ENCODE data around the gene MYEOV.

The MYEOV gene

DNA sequence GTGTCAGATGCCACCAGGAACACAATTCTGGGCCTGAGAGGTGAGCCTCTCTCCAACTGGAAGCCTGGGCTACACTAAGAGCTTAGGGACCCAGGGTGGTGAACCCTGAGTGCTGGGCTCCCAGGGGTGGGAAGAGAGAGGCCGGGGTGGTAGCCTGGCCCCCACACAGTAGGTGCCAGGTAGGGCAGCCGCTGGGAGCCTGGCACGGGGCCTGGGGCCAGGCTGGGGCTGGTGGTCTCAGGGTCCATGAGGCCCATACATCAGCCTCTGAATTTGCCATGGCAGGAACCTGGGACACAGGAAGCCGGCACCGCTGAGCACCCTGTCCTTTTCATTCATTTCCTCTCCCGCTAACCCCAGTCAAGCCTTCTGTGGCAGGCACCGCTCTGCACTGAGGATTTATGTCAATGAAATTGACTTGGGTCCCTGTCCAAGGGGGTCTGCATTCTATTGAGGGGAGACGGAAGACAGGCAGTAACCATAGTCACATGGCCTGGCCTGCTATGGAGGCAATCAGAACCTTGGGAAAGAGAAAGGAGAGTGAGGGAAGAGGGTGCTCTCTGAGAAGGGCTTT lies 8.6 kb downstream of the MYEOV start:
- DNase-seq = no peak

DNA sequence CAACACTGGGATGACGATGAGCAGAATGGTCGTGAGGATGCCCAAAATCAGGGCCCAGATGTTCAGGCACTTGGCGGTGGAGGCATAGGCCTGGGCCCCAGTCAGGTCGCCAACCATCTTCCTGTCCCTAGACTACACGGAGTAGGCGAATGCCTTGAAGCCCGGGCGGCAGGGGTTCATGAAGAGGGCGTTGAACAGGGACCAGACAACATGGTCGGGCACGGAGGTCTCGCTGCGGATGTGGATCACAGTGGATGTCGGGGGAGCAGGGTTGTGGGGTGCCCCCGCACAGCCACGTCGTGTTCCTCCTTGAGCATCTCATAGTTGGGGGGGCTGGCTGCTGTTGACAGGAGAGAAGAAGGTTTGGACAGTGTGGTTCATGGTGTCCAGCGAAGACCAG lies 9.5 kb downstream of the MYEOV start:
- DNase-seq = no peak

DNA sequence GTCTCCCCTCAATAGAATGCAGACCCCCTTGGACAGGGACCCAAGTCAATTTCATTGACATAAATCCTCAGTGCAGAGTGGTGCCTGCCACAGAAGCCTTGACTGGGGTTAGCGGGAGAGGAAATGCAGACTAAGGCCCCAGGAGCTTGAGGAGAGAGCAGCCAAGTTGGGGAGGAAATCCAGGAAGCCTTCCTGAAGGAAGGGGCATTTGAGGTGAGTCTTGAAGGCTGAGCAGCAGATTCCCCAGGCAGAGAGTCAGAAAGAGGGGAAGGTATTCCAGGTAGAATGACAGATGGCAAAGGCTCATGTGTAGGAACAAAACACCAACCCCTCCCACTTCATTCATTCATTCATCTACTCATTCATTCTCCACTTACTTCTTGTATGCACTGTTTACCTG lies 10.3 kb downstream of the MYEOV start:
- DNase-seq = no peak

DNA sequence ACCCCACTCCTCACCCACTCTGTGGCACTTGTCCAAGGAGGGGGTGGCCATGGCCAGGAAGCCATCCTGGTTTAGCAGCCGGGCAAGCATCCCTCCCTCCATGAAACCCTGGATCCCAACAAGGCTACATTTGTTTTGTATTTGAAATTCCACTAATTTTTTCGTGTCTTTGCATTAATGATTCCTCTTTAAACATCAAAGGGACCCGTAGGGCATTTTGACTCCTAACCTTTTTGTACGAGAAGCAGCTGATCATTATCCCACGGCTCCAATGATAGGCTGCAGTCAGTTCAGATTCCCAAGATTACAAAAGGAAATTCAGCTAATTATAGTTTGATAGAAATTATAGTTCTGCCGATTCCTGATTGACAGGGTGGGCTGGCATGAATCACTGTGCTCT lies 10.7 kb downstream of the MYEOV start:
- no peak for DNase-seq

DNA sequence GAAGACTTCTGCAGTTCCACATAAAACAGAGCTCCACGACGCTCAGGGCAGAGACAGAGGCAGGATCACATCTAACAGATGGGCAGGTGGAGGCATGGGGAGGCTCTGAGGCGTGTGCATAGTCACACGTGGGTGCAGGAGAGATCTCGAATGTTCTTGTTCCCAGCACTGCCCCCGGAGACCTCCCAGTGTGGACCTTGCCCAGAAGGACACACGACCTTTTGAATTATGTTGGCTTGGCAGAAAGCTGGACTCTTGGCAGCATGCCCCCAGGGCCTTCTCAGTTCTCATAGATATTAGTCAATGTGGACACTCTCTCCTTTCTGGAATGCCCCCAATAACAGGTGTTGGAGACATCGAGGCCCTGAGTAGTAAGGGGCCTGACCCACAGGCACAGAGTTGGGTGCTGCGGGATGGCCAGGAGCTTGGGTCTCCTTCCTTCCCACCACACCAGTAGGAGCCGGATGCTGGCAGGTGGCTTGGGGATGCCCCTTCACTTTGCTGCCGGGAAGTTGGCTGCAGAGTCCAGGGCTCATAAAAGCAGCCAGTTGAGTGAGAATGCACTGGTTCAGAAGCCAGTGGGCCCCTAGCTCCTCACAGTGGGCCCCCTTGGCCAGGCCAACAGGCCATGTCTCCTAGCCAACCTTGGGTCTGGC lies 12.1 kb downstream of the MYEOV start:
- DNase-seq = no peak

DNA sequence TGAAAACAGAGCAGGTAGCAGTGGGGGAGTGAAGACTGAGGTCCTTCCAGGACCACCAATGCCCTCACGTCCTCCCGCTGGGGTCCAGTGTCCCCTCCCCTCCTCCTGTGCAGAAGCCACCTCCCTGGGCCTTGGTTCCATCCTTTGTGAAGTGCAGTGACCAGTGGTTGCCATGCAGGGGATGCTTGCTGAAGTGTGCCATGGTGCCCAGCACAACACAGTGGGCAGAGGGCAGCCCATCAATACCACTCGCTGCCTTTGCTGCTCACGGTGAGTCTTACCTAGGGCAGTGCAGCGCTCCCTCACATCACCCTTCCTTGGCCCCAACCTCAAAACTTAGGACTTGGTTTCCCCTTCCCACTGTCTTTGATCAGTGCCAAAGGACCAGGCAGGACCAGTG lies 12.9 kb downstream of the MYEOV start:
- DNase-seq = no peak

DNA sequence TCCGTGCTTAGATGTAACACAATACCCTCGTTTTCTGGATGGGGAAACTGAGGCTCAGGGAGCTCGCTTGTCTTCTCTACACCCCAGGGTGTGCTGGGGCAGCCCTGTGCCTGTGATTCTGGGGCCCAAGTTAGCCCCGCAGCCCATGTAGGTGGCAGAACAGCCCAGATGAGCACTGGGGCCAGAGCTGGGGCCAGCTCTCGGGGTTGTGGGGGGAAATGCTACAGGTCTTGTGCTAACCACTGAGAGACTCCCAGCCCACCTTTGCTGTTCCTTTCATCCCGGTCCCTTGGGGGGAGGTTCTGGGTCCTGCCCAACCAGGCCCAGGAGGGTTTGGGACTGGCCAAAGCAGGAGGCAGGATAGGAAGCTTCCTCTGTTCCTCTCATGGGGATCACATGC lies 13.5 kb downstream of the MYEOV start:
- no peak for DNase-seq

DNA sequence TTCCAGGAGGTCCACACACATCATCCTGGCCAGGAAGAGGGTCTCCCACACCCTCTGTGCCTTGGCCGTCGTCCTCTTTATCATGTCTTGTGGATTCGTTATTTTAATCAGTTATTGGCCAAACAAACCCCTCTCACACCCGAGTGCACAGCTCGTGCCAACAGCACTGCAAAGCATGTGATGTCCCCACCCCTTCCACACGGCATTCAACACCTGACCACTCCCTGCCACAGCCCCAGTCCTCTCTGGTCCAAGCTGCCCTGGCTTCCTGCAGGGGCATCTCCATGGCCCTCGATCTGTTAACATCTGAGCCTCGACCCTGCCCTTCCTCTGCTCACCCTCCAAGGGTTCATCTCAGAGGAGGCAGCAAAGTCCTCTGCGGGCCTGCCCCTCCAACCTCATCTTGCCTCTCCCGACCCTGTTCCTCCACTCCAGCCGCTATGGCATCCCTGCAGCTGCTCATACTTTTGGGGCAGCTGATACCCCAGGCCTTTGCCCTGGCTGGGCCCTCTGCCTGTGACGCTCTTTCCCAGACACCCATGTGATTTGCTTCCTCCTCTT lies 14.0 kb downstream of the MYEOV start:
- no peak for DNase-seq

DNA sequence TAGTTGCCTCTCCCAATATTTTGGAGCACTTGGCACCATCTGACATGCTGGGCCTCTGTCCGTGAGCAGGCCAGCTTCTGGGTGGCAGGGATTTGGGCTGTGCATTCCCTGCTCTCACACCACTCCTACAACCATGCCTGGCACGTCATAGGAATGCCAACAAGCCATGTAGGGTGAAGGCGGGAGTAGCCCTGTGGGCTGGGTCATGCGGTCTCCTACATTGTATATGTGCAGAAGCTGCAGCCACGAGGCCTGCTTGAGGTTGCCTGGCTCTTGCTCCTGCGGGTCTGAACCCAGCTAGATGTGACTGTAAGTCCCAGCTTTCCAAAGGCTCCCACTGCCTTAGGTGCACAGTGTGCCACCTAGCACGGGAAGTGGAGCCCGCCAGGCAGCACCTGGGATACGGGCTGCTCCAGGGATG lies 14.5 kb downstream of the MYEOV start:
- no peak for DNase-seq

DNA sequence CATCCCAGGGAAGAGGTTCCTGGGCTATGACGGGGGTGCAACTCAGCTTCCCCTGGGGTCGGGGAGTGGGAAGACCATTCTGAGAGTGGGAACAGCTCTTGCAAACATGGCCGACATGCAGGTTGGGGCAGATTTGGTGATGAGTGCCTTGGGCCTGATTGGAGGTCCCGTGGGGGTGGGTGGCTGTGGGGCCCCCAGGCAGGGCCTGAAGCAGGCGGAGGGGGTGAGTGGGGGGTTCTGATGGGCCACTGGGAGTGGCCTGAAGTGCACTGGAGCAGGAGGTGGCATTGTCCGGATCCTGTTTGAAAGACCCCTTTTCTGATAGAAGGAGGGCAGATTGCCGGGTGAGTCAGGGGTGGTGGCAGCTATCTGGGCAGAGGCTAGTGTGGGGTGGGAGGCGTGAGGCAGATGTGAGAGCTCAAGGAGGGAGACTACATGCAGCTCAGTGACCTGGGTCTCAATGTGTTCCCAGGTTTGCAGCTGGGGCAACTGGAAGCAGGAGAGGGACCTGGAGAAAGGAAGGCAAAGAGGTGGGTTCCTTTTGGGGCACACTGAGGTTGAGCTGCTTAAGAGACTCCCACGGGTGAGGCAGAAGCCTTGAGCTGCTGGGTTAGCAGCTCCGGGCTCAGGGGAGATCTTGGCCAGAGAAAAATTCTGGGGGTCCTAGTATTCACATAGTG lies 15.1 kb downstream of the MYEOV start:
- no peak for DNase-seq

DNA sequence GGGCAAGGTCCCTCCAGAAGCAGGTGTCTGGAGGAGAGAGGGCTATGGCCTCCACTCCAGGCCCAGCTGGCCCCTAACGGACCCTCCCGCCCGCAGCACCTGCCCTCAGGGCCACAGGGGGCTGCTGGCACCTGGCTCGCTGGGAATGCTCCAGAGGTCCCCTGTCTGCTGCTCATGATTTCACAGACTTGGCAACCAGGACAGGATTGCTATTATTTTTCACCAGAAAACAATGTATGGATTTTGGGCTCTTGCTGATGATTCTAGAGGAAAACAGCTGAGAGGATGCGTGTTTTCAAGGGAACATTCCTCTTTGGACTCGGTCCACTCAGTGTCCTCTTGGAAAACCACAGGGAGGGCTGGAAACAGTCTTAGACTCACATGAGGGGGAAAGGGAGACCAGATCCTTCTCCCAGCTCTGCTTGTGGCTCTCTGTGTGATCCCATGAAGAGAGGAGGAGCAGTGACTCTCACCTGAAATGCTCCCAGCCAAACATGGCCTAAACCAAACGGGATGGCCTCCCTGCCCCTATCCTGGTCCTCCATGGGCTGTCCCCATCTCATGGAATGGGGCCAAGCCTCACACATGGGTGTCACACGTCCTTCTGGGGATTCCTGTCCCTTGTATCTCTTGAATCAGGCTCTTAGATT lies 15.8 kb downstream of the MYEOV start:
- no peak for DNase-seq

DNA sequence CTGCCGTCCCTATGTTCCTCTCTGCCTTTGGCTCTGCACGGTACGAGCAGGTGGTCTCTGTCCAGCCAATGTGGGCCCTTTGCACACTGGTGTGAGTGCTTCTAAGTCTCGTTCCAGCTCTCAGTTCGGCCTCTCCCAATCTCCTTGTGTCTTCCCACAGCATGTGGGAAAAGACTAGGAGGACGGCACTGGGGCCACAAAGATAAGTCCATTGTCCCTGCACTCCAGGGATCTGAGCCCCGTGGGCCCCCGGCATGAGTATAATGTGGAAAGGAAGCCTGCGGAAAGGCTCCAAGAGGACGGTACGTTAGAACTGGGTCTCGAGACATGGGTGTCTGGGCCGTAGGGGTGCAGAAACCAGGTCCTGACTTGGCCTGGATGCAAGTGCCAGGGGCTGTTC lies 16.4 kb downstream of the MYEOV start:
- DNase-seq = no peak

DNA sequence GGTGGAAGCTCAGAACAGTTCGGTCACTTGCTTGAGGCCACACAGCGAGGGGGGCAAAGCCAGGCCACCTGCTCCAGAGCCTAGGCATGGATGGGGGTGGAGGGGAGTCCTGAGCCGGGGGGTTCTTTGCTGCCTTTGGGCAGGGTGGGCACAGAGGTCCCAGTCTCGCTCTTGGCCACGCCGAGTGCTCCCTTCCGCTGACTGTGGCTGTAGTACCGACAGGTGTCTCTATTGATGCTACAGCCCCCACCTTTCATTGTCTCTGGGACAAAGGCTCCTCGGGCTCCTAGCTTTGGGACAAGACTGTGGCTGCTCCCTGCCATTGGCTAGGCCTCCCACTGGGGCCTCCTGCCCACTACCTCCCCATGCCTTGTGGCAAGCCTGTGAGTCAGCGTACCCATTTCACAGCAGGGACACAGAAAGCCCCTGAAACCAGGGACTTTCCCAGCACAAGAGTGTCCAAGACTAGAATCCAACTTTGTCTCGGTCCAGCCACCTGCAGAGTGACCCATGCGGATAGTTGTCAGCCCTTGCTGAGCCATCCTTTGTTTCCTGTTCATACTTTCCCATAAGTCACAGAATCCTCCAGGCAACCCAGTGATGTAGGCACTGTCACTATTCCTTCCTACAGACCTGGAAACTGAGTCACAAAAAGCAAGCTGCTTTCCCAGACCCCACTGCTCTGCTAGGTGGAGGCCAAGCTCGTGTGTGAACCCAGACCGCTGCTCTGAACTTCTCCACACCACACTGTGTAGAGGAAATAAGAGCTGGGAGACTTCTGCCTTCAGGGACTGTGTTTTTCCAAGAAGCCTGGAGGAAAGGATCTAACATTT lies 17.2 kb downstream of the MYEOV start:
- DNase-seq = no peak

DNA sequence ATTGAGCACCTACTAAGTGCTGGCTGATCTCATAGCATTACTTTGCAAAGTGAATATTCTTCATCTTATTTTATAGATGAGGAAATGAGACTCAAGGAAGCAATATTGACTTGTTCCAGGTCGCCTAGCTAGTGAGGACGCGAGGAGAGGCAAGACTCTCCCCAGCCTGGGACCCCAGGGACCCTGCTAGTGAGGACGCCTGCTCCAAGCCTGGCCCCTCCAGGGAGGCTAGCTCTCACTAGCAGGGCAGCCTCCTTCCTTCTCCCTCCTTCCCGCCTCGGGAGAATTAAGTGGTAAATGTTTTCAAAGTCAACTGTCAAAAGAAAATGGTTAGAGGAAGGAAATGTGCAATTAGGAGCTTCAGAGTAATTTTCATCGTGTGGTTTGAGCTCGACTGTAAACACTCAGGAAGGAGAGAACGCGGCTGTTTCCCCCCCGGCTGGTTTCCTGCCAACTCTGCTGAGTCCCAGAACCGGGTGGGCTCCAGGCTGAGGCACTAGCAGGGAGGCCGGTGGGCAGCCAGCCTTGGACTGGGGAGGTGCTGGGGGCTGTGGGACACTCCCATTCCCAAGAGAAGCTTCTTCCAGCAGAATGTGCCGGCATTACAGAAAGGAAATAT lies 17.9 kb downstream of the MYEOV start:
- DNase-seq = no peak

DNA sequence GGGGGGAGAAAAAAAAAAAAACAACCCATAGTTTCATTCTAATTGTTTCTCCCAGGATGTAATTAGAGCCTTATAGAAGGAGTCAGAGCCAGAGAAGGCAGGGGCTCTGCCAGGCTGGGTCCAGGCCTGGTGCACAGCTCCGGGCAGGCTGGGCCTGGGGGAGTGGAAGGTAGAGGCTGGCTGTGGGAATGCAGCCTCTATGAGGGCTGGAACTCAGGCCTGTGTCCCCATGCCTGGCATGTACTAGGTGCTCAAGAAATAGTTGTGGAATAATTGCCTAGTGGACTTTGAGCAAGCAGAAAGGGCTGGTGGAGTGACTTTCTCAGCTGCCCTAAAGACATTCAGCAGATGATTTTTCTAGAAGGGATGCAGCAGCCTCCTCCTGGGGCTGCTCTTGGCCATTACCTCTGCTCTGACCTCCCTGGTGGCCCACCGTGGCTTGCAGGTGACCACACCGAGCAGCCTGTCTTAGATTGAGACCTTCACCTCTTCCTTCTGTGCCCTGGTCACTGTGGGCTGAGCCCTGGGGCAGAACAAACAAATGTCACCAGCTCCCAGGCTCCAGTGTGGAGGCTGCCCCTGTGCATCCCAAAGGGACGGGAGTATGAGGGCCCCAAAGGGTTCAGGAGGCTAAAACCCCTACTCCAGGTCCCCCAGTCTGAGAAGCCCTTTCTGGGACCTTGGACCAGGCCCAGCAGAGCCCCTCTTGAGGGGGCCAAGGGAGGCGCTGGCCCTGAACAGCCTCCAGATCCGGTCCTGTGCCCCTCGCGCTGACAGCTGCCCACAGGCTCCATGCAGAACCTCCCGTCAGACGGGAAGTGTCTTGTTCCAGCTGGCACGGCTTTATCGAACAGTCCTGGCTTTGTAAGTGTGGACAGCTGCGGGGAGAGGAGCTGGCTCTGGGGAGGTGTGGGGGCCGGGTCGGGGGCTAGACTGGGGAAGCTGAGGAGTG lies 18.8 kb downstream of the MYEOV start:
- DNase-seq = no peak

DNA sequence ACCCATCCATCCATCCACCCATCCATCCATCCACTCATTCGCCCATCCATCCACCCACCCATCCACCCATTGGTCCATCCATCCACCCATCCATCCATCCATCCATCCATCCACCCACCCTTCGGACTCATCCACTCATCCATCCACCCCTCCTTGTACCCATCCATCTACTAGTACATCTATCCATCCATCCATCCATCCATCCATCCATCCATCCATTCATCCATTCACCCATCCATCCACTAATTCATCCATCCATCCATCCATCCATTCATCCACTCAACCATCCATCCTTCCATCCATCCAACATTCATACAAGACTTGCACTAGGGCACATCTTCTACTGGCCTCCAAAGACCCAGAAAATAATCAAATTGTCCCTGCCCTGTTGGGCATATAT lies 20.0 kb downstream of the MYEOV start:
- DNase-seq = no peak

DNA sequence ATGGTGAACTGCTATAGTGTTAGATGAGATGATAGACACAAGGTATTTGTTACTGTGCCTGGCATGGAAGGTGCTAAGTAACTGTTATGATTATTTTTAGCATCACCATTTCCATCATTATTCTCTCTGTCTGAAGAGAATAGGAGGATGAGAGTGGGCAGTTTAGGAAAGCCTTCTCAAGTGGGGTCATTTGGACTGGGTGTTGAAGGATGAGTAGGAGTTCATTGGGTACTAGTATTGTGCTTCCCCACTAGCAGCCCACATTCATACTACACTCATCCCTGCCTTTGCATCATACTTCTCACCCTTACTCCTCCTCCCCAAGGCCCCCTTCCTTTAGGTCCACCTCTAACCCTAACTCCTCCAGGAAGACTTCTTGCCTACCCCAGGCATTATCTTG lies 20.6 kb downstream of the MYEOV start:
- no peak for DNase-seq

DNA sequence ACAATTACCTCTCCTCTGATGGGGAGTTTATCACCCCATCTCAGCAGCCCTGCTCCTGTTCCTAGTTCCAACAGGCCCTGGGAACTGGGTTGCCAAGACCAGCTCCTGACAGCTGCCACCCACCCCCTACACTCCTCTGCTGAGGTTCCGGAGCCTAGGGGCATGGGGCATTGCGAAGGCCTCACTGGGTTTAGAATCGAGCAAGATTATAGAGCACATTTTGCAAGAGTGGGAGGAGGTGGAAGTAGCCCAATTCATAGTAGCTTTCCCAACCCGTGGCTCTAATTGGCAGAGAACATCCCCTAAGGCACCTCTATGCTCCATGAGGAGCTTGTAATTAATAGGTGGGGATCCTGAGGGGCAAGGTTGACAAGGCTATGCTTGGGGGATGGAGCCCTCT lies 23.0 kb downstream of the MYEOV start:
- DNase-seq = no peak

DNA sequence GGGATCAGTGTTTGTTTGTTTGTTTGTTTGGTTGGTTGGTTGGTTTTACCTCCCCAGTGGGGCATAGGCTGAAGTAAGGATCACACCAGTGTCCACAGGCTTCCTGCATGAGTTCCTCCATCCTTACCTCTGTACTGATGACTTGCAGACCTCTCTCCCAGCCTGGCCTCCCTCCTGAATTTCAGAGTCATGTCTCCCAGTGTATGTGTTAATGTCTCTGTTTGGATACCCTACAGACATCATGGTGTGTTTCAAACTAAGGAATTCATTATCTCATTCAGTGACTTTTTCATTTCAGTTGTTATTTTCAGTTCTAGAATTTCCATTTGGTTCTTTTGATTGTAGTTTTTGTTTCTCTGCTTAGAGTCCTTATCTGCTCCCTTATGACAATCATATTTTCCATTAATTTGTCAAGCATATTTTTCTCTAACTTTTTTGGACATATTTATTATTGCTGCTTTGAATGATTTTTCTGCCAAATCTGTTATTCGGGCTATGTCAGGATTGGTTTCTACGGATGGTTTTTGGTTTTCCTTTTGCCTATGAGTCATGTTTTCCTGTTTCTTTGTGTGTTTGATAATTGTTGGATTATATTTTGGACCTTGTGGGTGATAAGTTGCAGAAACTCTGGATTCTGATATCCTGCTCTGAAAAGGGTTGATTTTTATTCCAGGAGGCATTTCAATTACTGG lies 23.6 kb downstream of the MYEOV start:
- DNase-seq = no peak

DNA sequence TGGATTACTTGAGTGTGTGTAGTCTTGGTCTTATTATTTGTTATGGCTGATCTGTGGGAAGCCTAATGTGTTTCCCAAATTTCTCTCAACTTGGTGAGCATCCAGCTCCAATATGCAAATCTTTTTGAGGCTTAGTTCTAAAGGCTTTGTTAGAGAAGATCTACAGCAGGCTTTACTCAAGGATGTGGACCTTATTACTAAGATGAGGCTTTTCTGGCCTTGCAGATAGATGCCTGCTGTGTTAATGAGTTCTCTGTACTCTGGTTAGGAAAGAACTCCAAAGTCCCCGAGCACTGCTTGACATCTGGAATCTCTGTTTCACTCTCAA lies 24.1 kb downstream of the MYEOV start:
- DNase-seq = no peak

Measured in COR-L47 (cell line).